T-cell (primary cell): ENCODE measurements around the gene GTF3C1. TPM values are rescaled to one million over a fixed set of nuclear protein-coding genes. Genes with fewer than 3 reads are reported as not detected.

Source experiments
- ATAC-seq, 4 experiments: fragments of 200-7000 bp in 3 of 4; fragments of 150-1000 bp in 1 of 4; cut with Tn5 transposase; replicated peaks in 1 of 4; 1 replicate in 3 of 4; 2 replicates in 1 of 4; pipeline ENCODE4 v1.10.0; 2021; ENCODE audit warnings: moderate library complexity in 3 of 4, mild to moderate bottlenecking in 2 of 4, moderate number of reproducible peaks in 1 of 4
- CTCF ChIA-PET, 2 donors: fragments of 300-600 bp; sonication (Branson Sonifier 250); formaldehyde crosslinking; loops; one replicate each; lab custom pipeline; 2022; ENCODE audit warnings: antibody characterized with exemption in 2 of 2; lab: Charles Lee
- POLR2A ChIA-PET, 2 donors: fragments of 300-600 bp; sonication (Branson Sonifier 250); formaldehyde crosslinking; loops; one replicate each; lab custom pipeline; 2022; ENCODE audit warnings: antibody characterized with exemption in 2 of 2; lab: Charles Lee
- DNase-seq, 35 experiments: peaks; one replicate each; pipeline versions ENCODE4 v3.0.0 to v3.0.0-alpha.2; 2013 to 2023
- H3K27ac ChIP-seq: one replicate; pipeline ENCODE4 v1.5.1; 2013; ENCODE audit warnings: low read length
- H3K27me3 ChIP-seq, 2 experiments: replicated peaks in 1 of 2; 1 replicate in 1 of 2; 2 replicates in 1 of 2; pipeline versions ENCODE4 v1.6.1 to v1.7.0; 2013; ENCODE audit warnings: low read length in 1 of 2, mixed read lengths in 1 of 2; ENCODE audit not compliant: control insufficient read depth in 2 of 2, insufficient read depth in 2 of 2; ENCODE audit errors: extremely low read depth in 1 of 2
- H3K36me3 ChIP-seq, 2 donors: 1 replicate in 1 of 2; 2 replicates in 1 of 2; pipeline versions ENCODE4 v1.6.1 to v1.7.0; 2013; ENCODE audit warnings: low read length in 1 of 2; ENCODE audit not compliant: control insufficient read depth in 2 of 2, insufficient read depth in 1 of 2; ENCODE audit errors: extremely low read depth in 1 of 2
- H3K4me1 ChIP-seq, 2 experiments: 1 replicate in 1 of 2; 2 replicates in 1 of 2; pipeline versions ENCODE4 v1.6.1 to v1.7.0; 2013; ENCODE audit warnings: low read length in 2 of 2, mixed read lengths in 1 of 2; ENCODE audit not compliant: insufficient read depth in 2 of 2, control insufficient read depth in 1 of 2; ENCODE audit errors: extremely low read depth in 1 of 2
- H3K4me3 ChIP-seq, 2 donors: 1 replicate in 1 of 2; 2 replicates in 1 of 2; pipeline versions ENCODE4 v1.5.1 to v1.7.0; 2013; ENCODE audit warnings: mild to moderate bottlenecking in 2 of 2, low read length in 1 of 2, moderate library complexity in 1 of 2; ENCODE audit not compliant: control insufficient read depth in 1 of 2; ENCODE audit errors: extremely low read depth in 1 of 2
- H3K9me3 ChIP-seq: 2 replicates; pipeline ENCODE4 v1.7.0; 2013
- H3K27ac Mint-ChIP-seq, 2 donors: one replicate each; pipeline ENCODE4 v1.8.0; 2020 to 2021; ENCODE audit warnings: mild to moderate bottlenecking in 2 of 2, mixed read lengths in 2 of 2
- H3K27me3 Mint-ChIP-seq, 2 donors: one replicate each; pipeline ENCODE4 v1.8.0; 2021 to 2022; ENCODE audit warnings: mixed read lengths in 2 of 2
- H3K36me3 Mint-ChIP-seq: one replicate; pipeline ENCODE4 v1.8.0; 2021; ENCODE audit warnings: mixed read lengths
- H3K4me1 Mint-ChIP-seq, 3 donors: one replicate each; pipeline ENCODE4 v1.8.0; 2020 to 2022; ENCODE audit warnings: mixed read lengths in 3 of 3, mild to moderate bottlenecking in 1 of 3
- H3K4me3 Mint-ChIP-seq, 3 donors: one replicate each; pipeline ENCODE4 v1.8.0; 2020 to 2022; ENCODE audit warnings: mild to moderate bottlenecking in 3 of 3, mixed read lengths in 3 of 3, moderate library complexity in 3 of 3
- H3K9me3 Mint-ChIP-seq, 3 donors: one replicate each; pipeline ENCODE4 v1.8.0; 2020 to 2022; ENCODE audit warnings: mixed read lengths in 3 of 3
- WGBS: methylation state at CpG from one replicate; pipeline ENCODE4 v1.1.5; 2013; ENCODE audit warnings: missing lambda C conversion rate; ENCODE audit not compliant: insufficient coverage; 5-methylcytosine and 5-hydroxymethylcytosine counted together
- total RNA-seq, 35 experiments: library from RNA in 6 of 35; stranded (reverse) in 6 of 35; fragments of 120-200 nt in 1 of 35; gene quantifications; one replicate each; pipeline versions ENCODE4 v1.2.1 to v1.2.4 and lab custom pipeline; 2013 to 2026

The GTF3C1 gene
- total RNA-seq (10 to 100 TPM; 60.3 to 72.8 (median 61.4) TPM), total RNA-seq (lab: John Stamatoyannopoulos, UW) (60.0 to 188 (median 131) reads per million in 29 experiments)
- 51.0 TPM for total RNA-seq (2013)

GRCh38 chr16:27549746-27550581 lies at the start of gene GTF3C1, which contains the start of gene KATNIP:
Gene GTF3C1, minus strand, starts transcription at chr16:27549913. Its CDS starts 23 bp downstream, at chr16:27549890.
Gene KATNIP, plus strand, starts transcription at chr16:27550144. Its CDS starts 27 bp downstream, at chr16:27550171.
- peak within 1 kb of the TSS; percentile 77 to 79 for H3K4me3 ChIP-seq
- peak within 1 kb of the TSS; percentile 90 to 99 (median 95) for H3K4me3 Mint-ChIP-seq
- POLR2A ChIA-PET: interaction anchor here (0.6 to 1.1 kb wide), 10 partner anchors 10 to 942 kb away, joined by 3 to 6 read pairs (median 4); partner anchors contain the start of genes CLN3 (in 1 of the 2), IL21R (in 1 of the 2) and KDM8 (in 1 of the 2)
- peak within 1 kb of the TSS; percentile 94 for H3K27ac Mint-ChIP-seq
- H3K9me3 Mint-ChIP-seq: no peaks in the 10 kb centered on the region
- CTCF ChIA-PET: interaction anchor here in 1 of 2 donors (0.5 to 1.4 kb wide), 7 partner anchors 41 to 942 kb away, joined by 3 to 6 read pairs (median 4); partner anchors contain the start of gene CLN3
- no peaks in the 10 kb centered on the region for H3K9me3 ChIP-seq
- peak within 1 kb of the TSS; percentile 77 for H3K27ac ChIP-seq
- H3K4me1 ChIP-seq: peaks cover 13 to 30% of the 10 kb centered on the region in 2 experiments
- H3K27me3 Mint-ChIP-seq: no peaks in the 10 kb centered on the region
- peak; percentile 99 to 100 (median 100) for DNase-seq
- H3K36me3 Mint-ChIP-seq: peaks cover 15% of the 10 kb centered on the region
- 0% methylated on average over 52 of the region's 59 CpGs for WGBS
- H3K4me1 Mint-ChIP-seq: peaks cover 35 to 50% (median 49%) of the 10 kb centered on the region in 3 donors
- H3K36me3 ChIP-seq: peaks cover 2 to 8% of the 10 kb centered on the region in 2 donors
- H3K27me3 ChIP-seq: no peaks in the 10 kb centered on the region
- peak; percentile 98 to 100 (median 100) for ATAC-seq

GRCh38 chr16:27598931-27599565 lies 49.3 kb upstream of the GTF3C1 start:
- ChIA-PET CTCF (no interaction called here), POLR2A (no interaction called here)
- 95% methylated on average over 8 of the region's 10 CpGs for WGBS
- H3K36me3 Mint-ChIP-seq: peaks cover 18% of the 10 kb centered on the region
- no peaks in the 10 kb centered on the region for H3K9me3 Mint-ChIP-seq
- ATAC-seq (no peak), DNase-seq (no peak)
- no peak overlapping the region for H3K27ac Mint-ChIP-seq
- Histone ChIP-seq H3K9me3 (no peaks in the 10 kb centered on the region), H3K4me3 (no peak overlapping the region), H3K36me3 (peaks cover 0 to 2% of the 10 kb centered on the region in 2 donors), H3K4me1 (no peaks in the 10 kb centered on the region), H3K27me3 (no peaks in the 10 kb centered on the region), H3K27ac (no peak overlapping the region)
- H3K4me3 Mint-ChIP-seq: no peak overlapping the region
- H3K27me3 Mint-ChIP-seq: no peaks in the 10 kb centered on the region
- no peaks in the 10 kb centered on the region for H3K4me1 Mint-ChIP-seq

- Mint-ChIP-seq H3K27ac (no peak overlapping the region), H3K4me1 (no peaks in the 10 kb centered on the region), H3K9me3 (no peaks in the 10 kb centered on the region), H3K36me3 (peaks cover 18% of the 10 kb centered on the region), H3K4me3 (no peak overlapping the region), H3K27me3 (no peaks in the 10 kb centered on the region)
- ATAC-seq (no peak), DNase-seq (no peak)
- POLR2A ChIA-PET: interaction anchor here in 1 of 2 donors (0.6 kb wide), 1 partner anchor 991 kb away, joined by 3 read pairs; no protein-coding TSS in a partner anchor
- Histone ChIP-seq H3K27ac (no peak overlapping the region), H3K36me3 (peaks cover 0 to 2% of the 10 kb centered on the region in 2 donors), H3K9me3 (no peaks in the 10 kb centered on the region), H3K27me3 (no peaks in the 10 kb centered on the region), H3K4me3 (no peak overlapping the region), H3K4me1 (no peaks in the 10 kb centered on the region)
- CTCF ChIA-PET: interaction anchor here in 1 of 2 donors (0.5 kb wide), 1 partner anchor 311 kb away, joined by 3 read pairs; no protein-coding TSS in a partner anchor
- WGBS: 91% methylated on average over 5 of the region's 6 CpGs
Observed at GRCh38 chr16:27598220-27598619, 48.5 kb upstream of the GTF3C1 start.

GRCh38 chr16:27597361-27597760 lies 47.6 kb upstream of the GTF3C1 start:
- peaks cover 17% of the 10 kb centered on the region for H3K36me3 Mint-ChIP-seq
- no peaks in the 10 kb centered on the region for H3K27me3 Mint-ChIP-seq
- DNase-seq: no peak
- H3K9me3 Mint-ChIP-seq: no peaks in the 10 kb centered on the region
- 92% methylated on average over 2 of the region's 3 CpGs for WGBS
- CTCF ChIA-PET: no interaction called here
- H3K36me3 ChIP-seq: peaks cover 0 to 2% of the 10 kb centered on the region in 2 donors
- H3K27ac ChIP-seq: no peak overlapping the region
- H3K4me3 Mint-ChIP-seq: no peak overlapping the region
- no peaks in the 10 kb centered on the region for H3K4me1 ChIP-seq
- H3K27ac Mint-ChIP-seq: no peak overlapping the region
- no peak for ATAC-seq
- POLR2A ChIA-PET: no interaction called here
- no peaks in the 10 kb centered on the region for H3K27me3 ChIP-seq
- no peak overlapping the region for H3K4me3 ChIP-seq
- no peaks in the 10 kb centered on the region for H3K9me3 ChIP-seq
- H3K4me1 Mint-ChIP-seq: no peaks in the 10 kb centered on the region

- CTCF ChIA-PET: no interaction called here
- WGBS: 96% methylated on average over 4 of the region's 4 CpGs
- Histone ChIP-seq H3K27me3 (no peaks in the 10 kb centered on the region), H3K36me3 (no peaks in the 10 kb centered on the region), H3K9me3 (no peaks in the 10 kb centered on the region), H3K27ac (no peak overlapping the region), H3K4me3 (no peak overlapping the region), H3K4me1 (no peaks in the 10 kb centered on the region)
- no peak overlapping the region for H3K4me3 Mint-ChIP-seq
- no peak for DNase-seq
- no peaks in the 10 kb centered on the region for H3K9me3 Mint-ChIP-seq
- H3K27me3 Mint-ChIP-seq: no peaks in the 10 kb centered on the region
- peaks cover 23% of the 10 kb centered on the region for H3K36me3 Mint-ChIP-seq
- no peak overlapping the region for H3K27ac Mint-ChIP-seq
- no peaks in the 10 kb centered on the region for H3K4me1 Mint-ChIP-seq
- POLR2A ChIA-PET: no interaction called here
- ATAC-seq: no peak
Observed at GRCh38 chr16:27596411-27596810, 46.7 kb upstream of the GTF3C1 start.

- Histone ChIP-seq H3K27ac (no peak overlapping the region), H3K9me3 (no peaks in the 10 kb centered on the region), H3K4me1 (no peaks in the 10 kb centered on the region), H3K36me3 (no peaks in the 10 kb centered on the region), H3K4me3 (no peak overlapping the region), H3K27me3 (no peaks in the 10 kb centered on the region)
- H3K36me3 Mint-ChIP-seq: peaks cover 24% of the 10 kb centered on the region
- no peaks in the 10 kb centered on the region for H3K4me1 Mint-ChIP-seq
- 81% methylated on average over 6 of the region's 6 CpGs for WGBS
- ChIA-PET POLR2A (no interaction called here), CTCF (no interaction called here)
- DNase-seq (no peak), ATAC-seq (no peak)
- H3K27ac Mint-ChIP-seq: no peak overlapping the region
- H3K27me3 Mint-ChIP-seq: no peaks in the 10 kb centered on the region
- H3K9me3 Mint-ChIP-seq: no peaks in the 10 kb centered on the region
- no peak overlapping the region for H3K4me3 Mint-ChIP-seq
Observed at GRCh38 chr16:27595993-27596392, 46.3 kb upstream of the GTF3C1 start.
